HPDE6-E6E7 (cell line): Measurements from ENCODE around the gene FASLG.
A peak's percentile ranks its signal among the peaks of the same experiment; 100 is the strongest.

Experiments
- DNase-seq: peaks from one replicate; pipeline ENCODE4 v3.0.0; 2011; ENCODE audit warnings: missing footprints; ENCODE audit errors: extremely low spot score

The FASLG gene

GRCh38 chr1:172646653-172647052 is 12.2 kb upstream of the FASLG start:
- DNase-seq, result no peak

- no peak for DNase-seq
Observed at GRCh38 chr1:172647110-172647564, 11.8 kb upstream of the FASLG start.

GRCh38 chr1:172647987-172648386 is 10.9 kb upstream of the FASLG start:
- DNase-seq, result no peak

GRCh38 chr1:172650474-172651193 is 8.3 kb upstream of the FASLG start:
- DNase-seq, result no peak

GRCh38 chr1:172653015-172653709 is 5.7 kb upstream of the FASLG start:
- no peak for DNase-seq

- DNase-seq, result peak; percentile 42
Observed at GRCh38 chr1:172654535-172654934, 4.4 kb upstream of the FASLG start.

GRCh38 chr1:172656576-172656975 is 2.3 kb upstream of the FASLG start:
- no peak for DNase-seq

- DNase-seq, result no peak
Observed at GRCh38 chr1:172657586-172657985, 1.3 kb upstream of the FASLG start.

GRCh38 chr1:172661107-172661506 is 2.2 kb downstream of the FASLG start:
- DNase-seq, result no peak

GRCh38 chr1:172662464-172663109 is 3.7 kb downstream of the FASLG start:
- DNase-seq, result no peak

- DNase-seq, result no peak
Observed at GRCh38 chr1:172663732-172664131, 4.8 kb downstream of the FASLG start.

- no peak for DNase-seq
Observed at GRCh38 chr1:172668097-172668496, 9.2 kb downstream of the FASLG start.

- DNase-seq, result no peak
Observed at GRCh38 chr1:172669011-172669410, 10.1 kb downstream of the FASLG start.

GRCh38 chr1:172670316-172670715 is 11.4 kb downstream of the FASLG start:
- DNase-seq, result no peak

- DNase-seq, result no peak
Observed at GRCh38 chr1:172670791-172671190, 11.9 kb downstream of the FASLG start.

GRCh38 chr1:172671591-172671990 is 12.7 kb downstream of the FASLG start:
- DNase-seq, result no peak

GRCh38 chr1:172672720-172673119 is 13.8 kb downstream of the FASLG start:
- DNase-seq, result no peak

- DNase-seq, result no peak
Observed at GRCh38 chr1:172673761-172674160, 14.9 kb downstream of the FASLG start.

GRCh38 chr1:172674831-172675613 is 16.1 kb downstream of the FASLG start:
- no peak for DNase-seq

- DNase-seq, result no peak
Observed at GRCh38 chr1:172679000-172679772, 20.3 kb downstream of the FASLG start.

- DNase-seq, result no peak
Observed at GRCh38 chr1:172680244-172680643, 21.3 kb downstream of the FASLG start.
